HG03045 (cell line): ENCODE results near the gene C1R.
"Not testable (repeated sequence)": the region's sequence is repeated elsewhere in the genome, so short reads cannot be mapped to it uniquely, and the experiment has no call there.

ENCODE experiments used
- ATAC-seq: cut with Tn5 transposase; IDR thresholded peaks from one replicate; pipeline ENCODE4 v1.9.1; 2021; ENCODE audit warnings: mild to moderate bottlenecking, moderate library complexity; ENCODE audit not compliant: unreplicated experiment

The C1R gene

DNA sequence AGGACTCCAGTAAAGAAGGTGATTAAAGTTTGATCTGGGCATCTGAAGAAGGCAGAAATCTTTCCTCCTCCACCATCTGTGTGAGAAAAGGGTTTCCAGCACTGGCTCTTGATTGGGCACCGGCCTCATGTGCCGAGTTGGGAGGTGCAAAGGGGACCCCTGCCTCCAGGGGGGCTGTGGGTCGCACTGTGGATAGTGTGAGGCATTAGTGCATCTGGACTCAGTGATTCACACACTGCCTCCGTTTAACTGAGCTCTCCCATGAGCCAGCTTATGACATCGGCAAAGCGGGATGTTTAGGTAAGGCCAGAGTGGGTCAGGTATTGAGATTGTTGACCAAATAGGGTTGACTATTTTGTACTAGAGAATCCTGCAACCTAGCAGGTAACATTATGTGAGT lies 22.9 kb downstream of the C1R start:
- ATAC-seq = no peak

DNA sequence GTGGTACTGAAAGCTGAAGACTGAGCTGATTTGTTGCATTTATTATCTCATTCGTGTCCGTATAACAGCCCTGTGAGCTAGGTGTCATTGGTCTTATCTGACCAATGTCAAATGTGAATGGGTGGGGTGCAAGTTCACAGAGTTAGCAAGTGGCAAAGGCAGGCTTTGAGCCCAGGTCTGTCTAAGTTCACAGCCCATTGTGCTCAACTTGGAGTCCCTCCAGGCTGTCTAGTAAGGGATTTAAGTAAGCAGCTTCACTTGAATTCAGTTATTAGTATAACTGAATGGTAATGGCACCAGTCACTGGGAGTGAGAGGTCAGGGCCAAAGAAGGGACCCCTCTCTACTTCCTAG lies 23.3 kb downstream of the C1R start:
- no peak for ATAC-seq

DNA sequence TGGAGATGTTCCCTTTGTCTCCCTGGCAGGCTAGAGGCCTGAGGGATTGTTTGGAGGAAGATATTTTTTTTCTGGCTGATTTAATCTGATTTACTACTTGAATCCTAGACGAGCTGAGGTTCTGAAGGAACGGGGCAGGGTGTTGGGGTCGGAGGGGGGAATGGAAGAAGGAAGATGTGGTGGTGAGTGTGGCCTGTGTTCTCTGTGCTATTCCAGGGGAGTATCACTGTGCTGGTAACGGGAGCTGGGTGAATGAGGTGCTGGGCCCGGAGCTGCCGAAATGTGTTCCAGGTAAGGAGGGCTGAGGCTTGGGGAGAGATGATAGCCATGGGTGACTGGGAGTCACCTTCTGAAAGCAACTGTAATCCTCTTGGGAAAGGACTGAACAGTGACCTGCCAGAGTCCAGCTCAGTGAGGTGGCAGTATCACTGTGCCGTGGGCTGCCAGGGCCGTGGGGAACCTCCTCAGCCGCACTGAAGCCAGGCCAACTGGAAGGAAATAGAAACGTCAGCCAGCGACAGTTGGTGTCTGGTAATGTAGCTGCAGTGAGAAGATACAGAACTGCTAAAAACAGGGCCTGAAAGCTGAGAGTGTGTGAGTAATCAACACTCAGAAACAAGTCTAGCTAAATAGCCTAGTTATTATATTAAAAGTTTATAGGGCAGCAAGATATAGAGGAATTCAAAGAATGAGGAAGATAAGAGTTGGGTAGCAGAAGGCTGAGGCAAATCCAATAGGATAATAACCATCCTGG lies 23.8 kb downstream of the C1R start:
- ATAC-seq = no peak

DNA sequence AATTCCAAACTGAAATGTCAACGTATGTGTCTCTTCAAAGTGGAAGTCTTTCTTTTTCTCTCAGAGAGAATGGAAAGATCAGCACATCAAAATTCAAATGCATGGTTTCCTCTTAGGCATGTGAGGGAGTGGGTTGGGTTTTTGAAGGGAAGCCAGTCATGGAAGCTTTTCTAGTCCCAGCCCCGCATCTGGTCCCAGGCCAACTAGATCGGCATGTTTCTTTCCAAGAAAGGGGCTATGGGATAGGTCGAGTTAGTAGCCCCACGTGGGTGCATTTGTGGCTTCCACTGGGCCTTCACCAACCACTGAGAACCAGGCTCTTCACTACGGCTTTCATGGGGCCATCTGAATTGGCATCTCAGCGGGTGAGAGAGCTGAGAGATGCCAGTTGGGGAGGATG lies 25.1 kb downstream of the C1R start:
- no peak for ATAC-seq

DNA sequence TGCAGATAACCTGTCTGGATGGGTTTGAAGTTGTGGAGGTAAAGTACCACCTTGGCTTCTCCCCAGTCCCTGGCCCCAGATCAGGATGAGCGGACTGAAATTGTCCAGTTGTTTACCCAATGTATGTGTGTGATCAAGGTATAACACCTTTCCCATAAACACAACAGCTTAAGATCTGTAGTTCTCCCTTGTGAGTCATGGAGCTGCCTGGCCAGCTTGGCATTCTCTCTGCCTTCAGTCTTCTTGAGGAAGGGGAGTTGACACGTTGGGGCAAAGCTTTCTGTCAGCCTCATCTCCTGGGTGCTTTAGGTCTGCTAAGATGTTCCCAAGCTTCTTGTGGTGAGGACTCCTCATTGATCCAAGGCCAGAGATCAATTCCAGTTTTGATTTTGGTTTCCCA lies 25.6 kb downstream of the C1R start:
- ATAC-seq = no peak

DNA sequence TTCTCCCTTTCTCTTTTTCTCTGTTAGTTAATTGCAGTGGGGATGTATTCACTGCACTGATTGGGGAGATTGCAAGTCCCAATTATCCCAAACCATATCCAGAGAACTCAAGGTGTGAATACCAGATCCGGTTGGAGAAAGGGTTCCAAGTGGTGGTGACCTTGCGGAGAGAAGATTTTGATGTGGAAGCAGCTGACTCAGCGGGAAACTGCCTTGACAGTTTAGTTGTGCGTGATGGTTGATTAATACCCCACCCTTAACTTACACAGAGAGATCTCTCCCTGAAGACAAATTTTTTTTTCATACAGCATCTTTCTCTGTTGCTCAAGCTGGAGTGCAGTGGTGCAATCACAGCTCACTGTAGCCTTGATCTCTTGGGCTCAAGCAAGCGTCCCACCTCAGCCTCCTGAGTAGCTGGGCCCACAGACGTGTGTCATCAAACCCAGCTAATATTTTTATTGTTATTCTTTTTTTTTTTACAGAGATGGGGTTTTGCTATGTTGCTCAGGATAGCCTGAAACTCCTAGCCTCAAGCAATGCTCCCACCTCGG lies 27.1 kb downstream of the C1R start:
- ATAC-seq = no peak

DNA sequence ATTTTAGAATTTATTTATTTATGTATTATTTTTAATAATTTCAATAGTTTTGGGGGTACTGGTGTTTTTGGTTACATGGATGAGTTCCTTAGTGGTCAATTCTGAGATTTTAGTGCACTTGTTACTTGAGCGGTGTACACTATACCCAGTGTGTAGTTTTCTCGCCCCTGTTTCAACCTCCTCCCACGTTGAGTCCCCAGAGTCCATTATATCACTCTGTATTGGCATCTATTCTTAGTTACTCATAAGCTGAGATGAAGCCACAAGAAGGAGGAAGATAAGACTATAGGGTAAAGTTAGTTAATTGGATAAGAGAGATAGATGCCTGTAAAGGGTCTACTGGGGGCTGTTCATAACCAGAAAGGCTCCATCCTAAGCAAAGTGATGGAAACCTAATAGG lies 27.7 kb downstream of the C1R start:
- ATAC-seq = no peak

DNA sequence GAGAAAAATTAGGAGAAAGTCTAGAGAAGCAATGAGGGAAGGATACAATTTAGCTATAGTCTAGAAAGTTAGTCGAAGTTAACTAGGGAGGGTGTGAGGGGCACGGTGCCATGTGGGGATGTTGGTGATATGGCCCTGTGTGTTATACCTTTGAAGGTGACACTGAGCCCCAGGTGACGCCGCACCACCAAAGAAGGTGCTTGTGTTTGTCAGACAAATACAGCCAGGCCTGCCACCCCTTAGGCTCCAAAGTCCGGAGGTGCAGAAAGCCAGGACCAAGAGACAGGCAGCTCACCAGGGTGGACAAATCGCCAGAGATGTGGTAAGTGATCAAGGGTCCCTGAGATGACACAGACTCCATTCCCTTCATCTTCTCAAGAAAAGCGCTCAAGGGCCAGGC lies 30.6 kb downstream of the C1R start:
- no peak for ATAC-seq

DNA sequence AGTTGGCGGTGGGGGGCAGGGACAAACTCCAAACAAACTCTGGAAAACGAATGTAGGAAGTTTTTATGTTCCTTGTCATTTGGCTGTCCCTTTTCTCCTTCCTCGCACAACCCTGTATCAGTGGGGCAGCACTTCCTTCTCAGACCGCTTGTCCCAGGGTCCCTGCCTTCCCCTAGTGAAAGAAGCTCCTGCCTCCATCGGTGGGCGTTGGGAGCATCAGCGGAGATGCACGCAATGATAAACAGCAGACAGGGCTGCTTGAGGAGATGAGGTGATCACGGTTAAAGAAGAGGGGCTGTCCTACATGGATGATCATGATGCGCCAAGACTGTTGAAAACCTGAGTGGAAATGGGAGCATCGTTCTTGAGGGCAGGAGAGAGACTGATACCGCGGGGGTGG lies 31.1 kb downstream of the C1R start:
- ATAC-seq = no peak

DNA sequence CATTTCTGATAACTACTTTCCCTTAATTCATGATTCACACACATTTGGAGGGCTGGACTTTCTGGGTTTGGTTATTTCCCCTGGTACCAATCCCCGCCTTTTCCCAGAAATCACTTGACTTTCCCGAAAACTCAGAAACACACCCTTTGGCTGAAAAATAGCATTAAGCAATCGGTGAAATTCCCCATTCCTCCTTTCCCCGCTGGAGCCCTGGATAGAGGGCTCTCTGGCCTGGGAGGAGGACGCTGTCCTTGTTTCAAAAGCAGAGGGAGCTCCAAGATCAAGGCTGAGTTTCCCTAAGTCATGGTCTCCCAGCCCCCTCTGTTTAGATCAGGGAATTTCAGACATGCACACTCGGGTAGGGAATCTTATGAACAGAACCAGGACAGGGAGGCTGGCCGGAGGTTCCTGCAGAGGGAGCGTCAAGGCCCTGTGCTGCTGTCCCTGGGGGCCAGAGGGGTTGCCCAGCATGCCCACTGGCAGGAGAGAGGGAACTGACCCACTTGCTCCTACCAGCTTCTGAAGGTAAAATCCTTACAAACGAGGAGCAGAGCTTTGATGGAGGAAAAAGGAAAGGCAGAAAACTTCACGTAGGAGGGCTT lies 31.8 kb downstream of the C1R start, which contains the start of gene C1S:
Gene C1S, plus strand, starts transcription at position 366 of the 602 bp plus-strand sequence. CDS start 1,195 bp downstream, outside the sequence.
- ATAC-seq = no peak

DNA sequence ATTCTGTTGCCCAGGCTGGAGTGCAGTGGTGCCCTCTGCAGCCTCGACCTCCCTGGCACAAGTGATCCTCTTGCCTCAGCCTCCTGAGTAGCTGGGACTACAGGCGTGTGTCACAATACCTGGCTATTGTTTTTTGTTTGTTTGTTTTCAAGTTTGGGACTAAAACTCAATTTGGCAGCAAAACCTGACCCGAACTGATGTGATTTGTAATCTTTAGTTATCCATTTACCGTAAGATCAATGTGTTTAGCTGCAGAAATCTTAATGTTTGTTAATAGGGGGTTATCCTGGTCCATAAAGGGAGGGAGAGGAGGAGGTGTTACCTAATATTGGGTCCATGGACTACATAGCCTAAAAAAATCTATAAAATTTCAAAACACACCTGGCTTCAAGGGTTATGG lies 32.5 kb downstream of the C1R start:
- ATAC-seq = no peak

DNA sequence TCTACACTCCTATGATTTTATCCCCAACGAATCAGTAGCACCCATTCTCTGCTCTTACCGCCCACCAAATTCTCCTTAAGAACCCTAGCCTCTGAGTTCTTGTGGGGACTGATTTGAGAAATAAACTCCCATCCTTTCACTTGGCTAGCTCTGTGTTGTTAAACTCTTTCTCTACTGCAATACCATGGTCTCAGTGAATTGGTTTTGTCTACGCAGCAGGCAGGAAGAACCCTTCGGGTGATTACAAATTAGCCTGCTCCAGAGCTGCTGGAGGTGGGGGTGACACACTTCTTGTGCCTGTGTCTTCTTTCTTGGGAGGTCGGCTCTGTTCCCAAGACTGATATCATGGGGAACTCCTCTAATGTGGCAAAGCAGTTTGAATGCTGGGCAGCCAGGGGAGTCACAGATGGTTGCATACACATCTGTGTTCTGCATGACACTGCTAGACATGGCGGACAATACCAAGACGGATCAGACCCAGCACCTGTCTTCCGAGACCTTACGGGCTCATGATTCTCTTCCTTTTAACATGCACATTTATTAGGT lies 33.3 kb downstream of the C1R start:
- ATAC-seq = no peak

DNA sequence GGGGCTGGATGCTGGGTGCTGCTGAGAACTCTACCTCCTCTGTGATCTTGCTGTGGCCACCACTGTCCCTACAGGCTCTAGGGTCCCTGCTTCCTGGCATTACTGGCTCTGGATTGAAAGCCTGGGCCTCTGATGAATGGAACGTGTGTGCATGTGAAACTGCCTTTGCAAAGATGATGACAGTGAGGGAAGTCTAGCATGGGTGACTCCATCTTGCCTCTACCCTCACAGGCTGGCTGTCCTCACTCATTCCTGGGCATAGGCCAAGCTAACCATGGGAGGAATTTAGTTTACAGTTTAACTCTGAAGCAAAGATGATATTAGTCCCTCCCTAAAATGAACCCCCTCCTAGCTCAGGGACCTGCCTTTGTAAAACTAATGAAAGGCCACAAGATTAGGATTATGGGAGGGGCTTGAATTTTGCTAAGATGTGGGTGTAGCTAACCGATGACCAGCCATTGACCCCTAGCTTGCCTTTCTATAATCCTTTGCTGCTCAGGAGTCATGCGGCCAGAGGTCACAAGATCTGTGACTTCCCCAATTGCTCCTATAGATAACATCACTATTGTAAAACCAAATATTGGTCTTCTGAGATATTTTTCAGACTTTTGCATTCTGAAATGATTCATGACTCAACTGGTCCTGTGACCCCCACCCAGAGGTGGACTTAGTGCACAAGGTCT lies 33.9 kb downstream of the C1R start:
- no peak for ATAC-seq

DNA sequence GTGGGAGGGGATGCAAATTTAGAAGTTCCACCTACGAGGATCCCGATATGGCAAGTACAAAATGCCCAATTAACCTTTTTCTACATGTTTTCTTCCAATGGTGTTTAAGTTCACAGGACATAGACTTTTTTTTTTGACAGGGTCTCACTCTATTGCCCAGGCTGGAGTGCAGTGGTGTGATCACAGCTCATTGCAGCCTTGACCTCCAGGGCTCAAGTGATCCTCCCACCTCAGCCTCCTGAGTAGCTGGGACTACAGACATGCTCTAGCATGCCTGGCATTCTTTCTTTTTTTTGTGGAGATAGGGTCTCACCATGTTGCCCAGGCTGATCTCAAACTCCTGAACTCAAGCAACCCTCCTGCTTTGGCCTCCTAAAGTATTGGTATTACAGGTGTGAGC lies 36.5 kb downstream of the C1R start:
- not testable (repeated sequence) for ATAC-seq

DNA sequence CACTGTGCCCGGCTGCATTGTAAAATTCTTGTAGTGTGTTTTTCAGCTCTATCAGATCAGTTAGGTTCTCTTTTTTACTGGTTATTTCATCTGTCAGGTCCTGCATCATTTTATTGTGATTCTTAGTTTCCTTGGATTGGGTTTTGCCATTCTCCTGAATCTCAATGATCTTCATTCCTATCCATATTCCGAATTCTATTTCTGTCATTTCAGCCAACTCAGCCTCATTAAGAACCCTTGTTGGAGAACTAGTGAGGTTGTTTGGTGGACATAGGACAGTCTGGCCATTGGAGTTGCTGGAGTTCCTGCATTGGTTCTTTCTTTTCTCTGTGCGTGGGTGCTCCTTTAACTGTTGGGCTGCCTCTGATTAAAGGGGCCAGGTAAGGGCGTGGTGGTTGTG lies 37.3 kb downstream of the C1R start:
- ATAC-seq = no peak

DNA sequence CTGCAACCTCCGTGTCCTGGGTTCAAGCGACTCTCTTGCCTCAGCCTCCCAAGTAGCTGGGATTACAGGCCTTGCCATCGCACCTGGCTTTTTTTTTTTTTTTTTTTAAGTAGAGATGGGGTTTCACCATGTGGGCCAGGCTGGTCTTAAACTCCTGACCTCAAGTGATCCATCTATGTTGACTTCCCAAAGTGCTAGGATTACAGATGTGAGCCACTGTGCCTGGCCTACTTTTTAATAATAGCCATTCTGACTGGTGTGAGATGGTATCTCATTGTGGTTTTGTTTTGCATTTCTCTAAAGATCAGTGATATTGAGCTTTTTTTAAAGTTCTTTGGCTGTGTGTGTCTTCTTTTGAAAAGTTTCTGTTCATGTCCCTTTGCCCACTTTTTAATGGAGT lies 42.3 kb downstream of the C1R start:
- ATAC-seq = not testable (repeated sequence)

DNA sequence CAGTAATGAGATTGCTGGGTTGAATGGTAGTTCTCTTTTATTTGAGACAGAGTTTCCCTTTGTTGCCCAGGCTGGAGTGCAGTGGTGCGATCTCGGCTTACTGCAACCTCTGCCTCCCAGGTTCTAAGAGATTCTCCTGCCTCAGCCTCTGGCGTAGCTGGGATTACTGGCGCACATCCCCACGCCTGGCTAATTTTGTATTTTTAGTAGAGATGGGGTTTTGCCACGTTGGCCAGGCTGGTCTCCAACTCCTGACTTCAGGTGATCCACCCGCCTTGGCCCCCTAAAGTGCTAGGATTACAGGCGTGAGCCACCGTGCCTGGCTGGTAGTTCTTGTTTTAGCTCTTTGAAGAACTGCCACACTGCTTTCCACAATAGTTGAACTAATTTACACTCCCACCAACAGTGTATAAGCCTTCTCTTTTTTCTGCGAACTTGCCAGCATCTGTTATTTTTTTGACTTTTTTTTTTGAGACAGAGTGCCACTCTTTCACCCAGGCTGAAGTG lies 42.7 kb downstream of the C1R start:
- ATAC-seq = not testable (repeated sequence)

DNA sequence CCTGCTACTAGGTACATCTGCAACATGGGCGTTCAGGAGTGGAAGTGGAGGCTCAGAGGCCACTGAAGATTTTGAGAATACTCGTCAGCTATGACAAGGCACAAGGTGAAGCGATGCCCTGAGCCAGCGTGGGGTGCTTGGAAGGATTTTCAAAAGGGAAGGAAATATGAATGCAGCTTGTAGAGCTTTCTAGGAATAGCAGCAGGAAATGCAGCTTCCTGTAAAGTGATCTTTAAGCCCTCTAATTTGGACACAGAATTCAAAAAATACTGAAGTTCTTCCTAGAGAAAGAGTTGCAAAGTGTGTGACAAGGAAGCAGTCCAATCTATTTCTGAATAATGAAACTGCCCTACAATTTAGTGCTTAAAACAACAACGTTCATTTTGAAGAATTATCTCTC lies 44.9 kb downstream of the C1R start:
- ATAC-seq = no peak

DNA sequence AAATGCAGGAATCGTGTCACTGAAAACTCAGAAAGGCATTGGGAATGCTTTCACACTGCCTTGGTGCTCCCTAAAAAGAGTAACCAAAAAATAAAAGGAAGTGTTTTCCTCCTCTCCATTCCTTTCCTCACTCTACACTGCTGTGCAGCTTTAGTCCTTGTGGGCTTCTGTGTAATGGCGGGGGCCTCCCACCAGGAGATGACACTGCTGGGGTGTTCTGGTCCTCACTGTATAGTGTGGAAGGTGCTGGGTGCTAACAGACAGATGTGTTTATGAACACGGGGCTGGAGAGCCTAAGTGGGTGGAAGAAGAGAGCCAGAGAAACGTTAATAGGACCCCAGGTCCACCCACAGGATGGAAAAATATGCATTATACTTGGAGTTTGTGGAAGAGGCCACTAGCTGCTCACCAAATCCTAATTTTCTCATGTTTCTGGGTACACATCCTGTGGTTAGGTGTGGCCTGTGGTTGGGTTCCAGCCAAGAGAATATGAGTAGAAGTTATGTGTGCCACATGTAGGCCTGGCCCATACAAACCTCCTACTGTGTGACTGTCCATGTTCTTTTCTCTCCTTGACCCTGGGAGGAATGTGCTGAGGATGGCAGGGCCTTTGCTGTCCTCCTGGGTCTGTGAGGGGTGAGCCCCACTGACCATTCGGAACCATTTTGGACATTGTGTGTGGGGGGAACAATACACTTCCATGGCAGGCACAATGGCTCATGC lies 45.7 kb downstream of the C1R start:
- no peak for ATAC-seq

DNA sequence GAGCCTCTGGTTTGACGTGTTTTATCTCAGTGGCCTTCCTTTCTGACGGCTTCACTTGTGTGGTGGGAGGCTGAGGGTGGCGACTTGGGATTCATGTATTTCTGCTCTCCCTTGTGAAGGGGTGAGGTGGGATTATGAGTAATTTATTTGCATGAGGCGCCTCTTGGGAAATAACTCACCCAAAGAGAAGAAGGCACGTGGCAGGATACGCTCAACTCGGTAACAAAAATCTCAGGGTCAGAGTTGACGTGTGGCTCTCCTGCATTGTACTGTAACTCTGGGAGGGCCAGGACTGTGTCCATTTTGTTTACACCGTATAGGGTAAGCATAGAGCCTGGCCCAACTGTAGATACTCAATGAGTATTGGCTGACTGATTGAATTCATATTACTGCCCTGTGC lies 46.3 kb downstream of the C1R start:
- no peak for ATAC-seq

DNA sequence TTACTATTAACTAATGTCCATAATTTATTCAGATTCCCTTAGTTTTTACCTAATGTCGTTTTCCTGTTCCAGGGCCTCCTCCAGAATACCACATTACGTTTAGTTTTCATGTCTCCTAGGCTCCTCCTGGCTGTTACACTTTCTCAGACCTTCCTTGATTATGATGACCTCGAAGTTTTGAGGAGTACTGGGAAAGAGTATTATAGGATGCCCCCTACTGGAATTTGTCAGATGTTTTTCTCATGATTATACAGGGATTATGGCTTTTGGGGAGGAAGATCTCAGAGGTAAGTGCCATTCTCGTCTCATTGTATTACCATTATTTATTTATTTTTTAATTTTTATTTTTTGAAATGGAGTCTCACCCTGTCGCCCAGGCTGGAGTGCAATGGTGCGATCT lies 49.4 kb downstream of the C1R start:
- no peak for ATAC-seq
